NCI-H146 treated with DMSO at 0.1 percent for 48 hours (cell line): Measurements from ENCODE around the gene TNIK.
"Not testable (repeated sequence)": the region's sequence is repeated elsewhere in the genome, so short reads cannot be mapped to it uniquely, and the experiment has no call there.

Experiments
- DNase-seq: peaks from one replicate; lab custom pipeline; 2025; ENCODE audit not compliant: unreplicated experiment; lab: John Stamatoyannopoulos, UW

Gene TNIK

GRCh38 chr3:171149526-171150116, 310.6 kb downstream of the TNIK start:
- DNase-seq, result no peak

GRCh38 chr3:171145798-171146197, 314.4 kb downstream of the TNIK start:
- no peak for DNase-seq

- peak; percentile 32 for DNase-seq
Observed at GRCh38 chr3:171142985-171143384, 317.2 kb downstream of the TNIK start.

- DNase-seq, result no peak
Observed at GRCh38 chr3:171140246-171140645, 320.0 kb downstream of the TNIK start.

- no peak for DNase-seq
Observed at GRCh38 chr3:171138027-171138426, 322.2 kb downstream of the TNIK start.

GRCh38 chr3:171135549-171135948, 324.7 kb downstream of the TNIK start:
- DNase-seq, result no peak

- DNase-seq, result no peak
Observed at GRCh38 chr3:171133796-171134569, 326.2 kb downstream of the TNIK start.

GRCh38 chr3:171133337-171133736, 326.9 kb downstream of the TNIK start:
- DNase-seq, result no peak

GRCh38 chr3:171132873-171133272, 327.3 kb downstream of the TNIK start:
- DNase-seq, result no peak

GRCh38 chr3:171129827-171130226, 330.4 kb downstream of the TNIK start:
- no peak for DNase-seq

- no peak for DNase-seq
Observed at GRCh38 chr3:171127611-171128010, 332.6 kb downstream of the TNIK start.

GRCh38 chr3:171126478-171127209, 333.6 kb downstream of the TNIK start:
- DNase-seq, result no peak

- no peak for DNase-seq
Observed at GRCh38 chr3:171125010-171125409, 335.2 kb downstream of the TNIK start.

- DNase-seq, result no peak
Observed at GRCh38 chr3:171123915-171124314, 336.3 kb downstream of the TNIK start.

GRCh38 chr3:171122861-171123260, 337.3 kb downstream of the TNIK start:
- no peak for DNase-seq

- no peak for DNase-seq
Observed at GRCh38 chr3:171122240-171122639, 338.0 kb downstream of the TNIK start.

GRCh38 chr3:171121801-171122200, 338.4 kb downstream of the TNIK start:
- no peak for DNase-seq

GRCh38 chr3:171119402-171119801, 340.8 kb downstream of the TNIK start:
- not testable (repeated sequence) for DNase-seq

- DNase-seq, result not testable (repeated sequence)
Observed at GRCh38 chr3:171118993-171119392, 341.2 kb downstream of the TNIK start.

- no peak for DNase-seq
Observed at GRCh38 chr3:171116824-171117395, 343.3 kb downstream of the TNIK start.

- DNase-seq, result no peak
Observed at GRCh38 chr3:171116365-171116764, 343.8 kb downstream of the TNIK start.

- no peak for DNase-seq
Observed at GRCh38 chr3:171115667-171116066, 344.5 kb downstream of the TNIK start.
